ENCODE measurements around the gene INTS1. TPM values are rescaled to one million over a fixed set of nuclear protein-coding genes. Genes with fewer than 3 reads are reported as not detected.

INTS1 gene
- total and polyA plus RNA-seq, 2 of the 4 experiments (the other 2 are of a cell fraction) = 9.3 to 40.1 TPM

GRCh38 chr7:1463676-1464223, 40.4 kb downstream of the INTS1 start:
- no peak overlapping the region for H3K23ac ChIP-seq (ENCODE audit: low read depth, low read length)
- no peaks in the 10 kb centered on the region for H3K9me3 ChIP-seq (ENCODE audit: control insufficient read depth, insufficient read depth, low read length)
- TF ChIP-seq POLR2A (IDR thresholded peaks at IDR 0.05; ENCODE audit: low read depth, low read length) = no peak
- no peak for TF ChIP-seq FOS (IDR thresholded peaks at IDR 0.05; ENCODE audit: low read depth, low read length)
- TF ChIP-seq MAZ (IDR thresholded peaks at IDR 0.05; ENCODE audit: borderline replicate concordance, low read depth, low read length) = no peak
- TF ChIP-seq BHLHE40 (IDR thresholded peaks at IDR 0.05; ENCODE audit: low read depth, low read length) = no peak
- no peak for TF ChIP-seq MXI1 (IDR thresholded peaks at IDR 0.05; ENCODE audit: borderline replicate concordance, low read depth, low read length)
- TF ChIP-seq MAFK (IDR thresholded peaks at IDR 0.05; ENCODE audit: low read depth, low read length) = no peak
- no peak for TF ChIP-seq RAD21 (IDR thresholded peaks at IDR 0.05; ENCODE audit: low read length)
- TF ChIP-seq, protein P1, sequence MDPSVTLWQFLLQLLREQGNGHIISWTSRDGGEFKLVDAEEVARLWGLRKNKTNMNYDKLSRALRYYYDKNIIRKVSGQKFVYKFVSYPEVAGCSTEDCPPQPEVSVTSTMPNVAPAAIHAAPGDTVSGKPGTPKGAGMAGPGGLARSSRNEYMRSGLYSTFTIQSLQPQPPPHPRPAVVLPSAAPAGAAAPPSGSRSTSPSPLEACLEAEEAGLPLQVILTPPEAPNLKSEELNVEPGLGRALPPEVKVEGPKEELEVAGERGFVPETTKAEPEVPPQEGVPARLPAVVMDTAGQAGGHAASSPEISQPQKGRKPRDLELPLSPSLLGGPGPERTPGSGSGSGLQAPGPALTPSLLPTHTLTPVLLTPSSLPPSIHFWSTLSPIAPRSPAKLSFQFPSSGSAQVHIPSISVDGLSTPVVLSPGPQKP (IDR thresholded peaks at IDR 0.05; ENCODE audit: borderline replicate concordance, low read depth, low read length) = no peak
- TF ChIP-seq CHD1 (IDR thresholded peaks at IDR 0.05; ENCODE audit: low read depth, low read length) = no peak
- no peak for TF ChIP-seq RCOR1 (IDR thresholded peaks at IDR 0.05; ENCODE audit: insufficient replicate concordance, low read length)
- no peak for TF ChIP-seq SMC3 (IDR thresholded peaks at IDR 0.05; ENCODE audit: low read depth, low read length)
- TF ChIP-seq NFE2L2 (IDR thresholded peaks at IDR 0.05; ENCODE audit: low read depth, low read length) = no peak
- TF ChIP-seq, protein P2, sequence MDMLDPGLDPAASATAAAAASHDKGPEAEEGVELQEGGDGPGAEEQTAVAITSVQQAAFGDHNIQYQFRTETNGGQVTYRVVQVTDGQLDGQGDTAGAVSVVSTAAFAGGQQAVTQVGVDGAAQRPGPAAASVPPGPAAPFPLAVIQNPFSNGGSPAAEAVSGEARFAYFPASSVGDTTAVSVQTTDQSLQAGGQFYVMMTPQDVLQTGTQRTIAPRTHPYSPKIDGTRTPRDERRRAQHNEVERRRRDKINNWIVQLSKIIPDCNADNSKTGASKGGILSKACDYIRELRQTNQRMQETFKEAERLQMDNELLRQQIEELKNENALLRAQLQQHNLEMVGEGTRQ (IDR thresholded peaks at IDR 0.05; ENCODE audit: low read depth, low read length) = no peak
- no peak for TF ChIP-seq CTCF (conservative IDR thresholded peaks at IDR 0.05; ENCODE audit: low read depth, low read length)
- TF ChIP-seq CEBPB (IDR thresholded peaks at IDR 0.05; ENCODE audit: low read depth, low read length) = no peak
- DNase-seq = no peak
- H2AK5ac ChIP-seq (ENCODE audit: low read depth, low read length) = peak overlapping the region; percentile 28; the same call in 1 of the 2 replicates
- dilution Hi-C loops (cut with HindIII; ENCODE audit: low sequenced_read_pairs, unreplicated experiment) = no loop called here
- H3K18ac ChIP-seq (ENCODE audit: low read depth, low read length) = no peak overlapping the region
- H2BK120ac ChIP-seq (ENCODE audit: low read depth, low read length) = no peak overlapping the region
- H3K27me3 ChIP-seq (ENCODE audit: control insufficient read depth, insufficient read depth, low read length) = no peaks in the 10 kb centered on the region
- BruUV-seq (replicated peaks) = no TSS peak
- H2AK9ac ChIP-seq (replicated peaks; ENCODE audit: low read depth, low read length, poor library complexity) = peak overlapping the region; percentile 63
- peak overlapping the region; percentile 39 for H2AFZ ChIP-seq (replicated peaks; ENCODE audit: low read length, poor library complexity)
- H2BK15ac ChIP-seq (ENCODE audit: low read depth, low read length) = no peak overlapping the region
- H3K56ac ChIP-seq (ENCODE audit: extremely low read depth, insufficient read depth, low read length) = no peak overlapping the region
- no peak overlapping the region for H3K4me2 ChIP-seq (ENCODE audit: low read depth, low read length)
- peaks cover 3% of the 10 kb centered on the region; the same call in 1 of the 2 replicates for H3K36me3 ChIP-seq (ENCODE audit: control insufficient read depth, insufficient read depth, low read length)
- POLR2A ChIA-PET (ENCODE audit: unreplicated experiment) = no interaction called here
- H3K4ac ChIP-seq (ENCODE audit: low read depth, low read length) = no peak overlapping the region; the same call in 1 of the 2 replicates
- H3K14ac ChIP-seq (replicated peaks; ENCODE audit: low read depth, low read length) = no peak overlapping the region
- intact Hi-C loops (cut with micrococcal nuclease) = no loop called here
- H3K4me3 ChIP-seq (ENCODE audit: insufficient read depth, low read depth, low read length) = no peak overlapping the region
- peaks cover 0 to 13% of the 10 kb centered on the region in 2 experiments; a peak in 3 of 4 replicates for H3K79me1 ChIP-seq (ENCODE audit: low read depth in 1 of 2, low read length in 2 of 2)
- H2BK20ac ChIP-seq (ENCODE audit: low read depth, low read length) = no peak overlapping the region
- ATAC-seq (ENCODE audit: low read depth) = no peak
- no peak overlapping the region for H4K5ac ChIP-seq (ENCODE audit: low read depth, low read length)
- peaks cover 4% of the 10 kb centered on the region for H4K20me1 ChIP-seq (ENCODE audit: insufficient read depth, low read length)
- 78% methylated on average over 8 of the region's 18 CpGs; no CpG with 5 or more reads in 1 of the 2 experiments for WGBS, 2 experiments (ENCODE audit: extremely low coverage in 2 of 2, insufficient read length in 1 of 2)
- peaks cover 22% of the 10 kb centered on the region for H3K4me1 ChIP-seq (ENCODE audit: control insufficient read depth, insufficient read depth, low read length)
- CTCF ChIA-PET = no interaction called here
- no peak overlapping the region for H3K9ac ChIP-seq (ENCODE audit: low read depth, low read length)
- H3K27ac ChIP-seq (ENCODE audit: insufficient read depth, low read length) = no peak overlapping the region
- in situ Hi-C loops (cut with MboI; ENCODE audit: low sequenced_read_pairs) = no loop called here
- no peak overlapping the region for H4K91ac ChIP-seq (ENCODE audit: insufficient read depth, low read depth, low read length)
- H2BK5ac ChIP-seq (ENCODE audit: low read depth, low read length, poor library complexity, severe bottlenecking) = no peak overlapping the region
- peaks cover 9% of the 10 kb centered on the region for H3K9me1 ChIP-seq (ENCODE audit: insufficient read depth, low read length)
- H4K8ac ChIP-seq (ENCODE audit: low read depth in 2 of 2, low read length in 2 of 2) = no peak overlapping the region

Measured in IMR-90 (cell line).